Measurements from ENCODE around the gene TCF25. TPM values are rescaled to one million over a fixed set of nuclear protein-coding genes. Genes with fewer than 3 reads are reported as not detected.

Gene TCF25
- total RNA-seq, 1 donor from 2014 or later, result 272 TPM

- no peak for DNase-seq
- H3K4me1 Mint-ChIP-seq (ENCODE audit: low read depth, unreplicated experiment), result peaks cover 3% of the 10 kb centered on the region
- H3K27ac Mint-ChIP-seq (ENCODE audit: unreplicated experiment), result no peak overlapping the region
- no peaks in the 10 kb centered on the region for H3K36me3 Mint-ChIP-seq (ENCODE audit: unreplicated experiment)
- peaks cover 3% of the 10 kb centered on the region for H3K27me3 Mint-ChIP-seq (ENCODE audit: unreplicated experiment)
- TF ChIP-seq CTCF (IDR thresholded peaks at IDR 0.05; ENCODE audit: partially characterized antibody, unreplicated experiment), result no peak
- H3K9me3 Mint-ChIP-seq (ENCODE audit: unreplicated experiment), result peaks cover 4% of the 10 kb centered on the region
- no peak overlapping the region for H3K4me3 Mint-ChIP-seq (ENCODE audit: unreplicated experiment)
Observed at GRCh38 chr16:89890200-89890599, 16.8 kb downstream of the TCF25 start.

- Mint-ChIP-seq H3K9me3 (ENCODE audit: unreplicated experiment) (peaks cover 4% of the 10 kb centered on the region), H3K4me3 (ENCODE audit: unreplicated experiment) (no peak overlapping the region), H3K4me1 (ENCODE audit: low read depth, unreplicated experiment) (no peaks in the 10 kb centered on the region), H3K27ac (ENCODE audit: unreplicated experiment) (no peak overlapping the region), H3K27me3 (ENCODE audit: unreplicated experiment) (peaks cover 2% of the 10 kb centered on the region), H3K36me3 (ENCODE audit: unreplicated experiment) (no peaks in the 10 kb centered on the region)
- DNase-seq, result no peak
- no peak for TF ChIP-seq CTCF (IDR thresholded peaks at IDR 0.05; ENCODE audit: partially characterized antibody, unreplicated experiment)
Observed at GRCh38 chr16:89890886-89891657, 17.7 kb downstream of the TCF25 start.

- Mint-ChIP-seq H3K27me3 (ENCODE audit: unreplicated experiment) (peaks cover 2% of the 10 kb centered on the region), H3K36me3 (ENCODE audit: unreplicated experiment) (no peaks in the 10 kb centered on the region), H3K27ac (ENCODE audit: unreplicated experiment) (no peak overlapping the region), H3K4me3 (ENCODE audit: unreplicated experiment) (no peak overlapping the region), H3K4me1 (ENCODE audit: low read depth, unreplicated experiment) (no peaks in the 10 kb centered on the region), H3K9me3 (ENCODE audit: unreplicated experiment) (peaks cover 3% of the 10 kb centered on the region)
- no peak for DNase-seq
- TF ChIP-seq CTCF (IDR thresholded peaks at IDR 0.05; ENCODE audit: partially characterized antibody, unreplicated experiment), result no peak
Observed at GRCh38 chr16:89892055-89892630, 18.8 kb downstream of the TCF25 start.

- Mint-ChIP-seq H3K4me1 (ENCODE audit: low read depth, unreplicated experiment) (no peaks in the 10 kb centered on the region), H3K4me3 (ENCODE audit: unreplicated experiment) (no peak overlapping the region), H3K27me3 (ENCODE audit: unreplicated experiment) (peaks cover 4% of the 10 kb centered on the region), H3K27ac (ENCODE audit: unreplicated experiment) (no peak overlapping the region), H3K9me3 (ENCODE audit: unreplicated experiment) (peaks cover 7% of the 10 kb centered on the region), H3K36me3 (ENCODE audit: unreplicated experiment) (no peaks in the 10 kb centered on the region)
- TF ChIP-seq CTCF (IDR thresholded peaks at IDR 0.05; ENCODE audit: partially characterized antibody, unreplicated experiment), result no peak
- no peak for DNase-seq
Observed at GRCh38 chr16:89892635-89893034, 19.2 kb downstream of the TCF25 start.
